Calu3 (cell line): ENCODE measurements around the gene FUNDC1. TPM values are rescaled to one million over a fixed set of nuclear protein-coding genes. Genes with fewer than 3 reads are reported as not detected.
A peak's percentile ranks its signal among the peaks of the same experiment; 100 is the strongest.

ENCODE experiments used
- BruUV-seq: library from RNA; stranded (reverse); fragments of 400-500 nt; replicated peaks from 2 replicates; lab custom pipeline; 2021; lab: Mats Ljungman, UMichigan
- CTCF ChIA-PET: fragments of 300-600 bp; sonication (Branson Sonifier 250); formaldehyde crosslinking; loops from one replicate; lab custom pipeline; 2022; ENCODE audit warnings: antibody characterized with exemption; lab: Charles Lee
- DNase-seq: peaks from one replicate; pipeline ENCODE4 v3.0.0; 2022
- H3K27ac Mint-ChIP-seq: one replicate; pipeline ENCODE4 v1.8.0; 2022; ENCODE audit warnings: mixed read lengths; ENCODE audit not compliant: unreplicated experiment
- H3K27me3 Mint-ChIP-seq: one replicate; pipeline ENCODE4 v1.8.0; 2022; ENCODE audit warnings: mixed read lengths; ENCODE audit not compliant: unreplicated experiment
- H3K36me3 Mint-ChIP-seq: one replicate; pipeline ENCODE4 v1.8.0; 2022; ENCODE audit warnings: mild to moderate bottlenecking, moderate library complexity, mixed read lengths; ENCODE audit not compliant: insufficient read depth, unreplicated experiment
- H3K4me1 Mint-ChIP-seq: one replicate; pipeline ENCODE4 v1.8.0; 2022; ENCODE audit warnings: mild to moderate bottlenecking, low read depth, mixed read lengths; ENCODE audit not compliant: unreplicated experiment
- H3K4me3 Mint-ChIP-seq: one replicate; pipeline ENCODE4 v1.8.0; 2022; ENCODE audit warnings: mild to moderate bottlenecking, low read depth, moderate library complexity, mixed read lengths; ENCODE audit not compliant: unreplicated experiment
- H3K9me3 Mint-ChIP-seq: one replicate; pipeline ENCODE4 v1.8.0; 2022; ENCODE audit warnings: low read depth, mixed read lengths; ENCODE audit not compliant: unreplicated experiment
- CTCF ChIP-seq: fragments of 200-600 bp; IDR thresholded peaks from one replicate; pipeline ENCODE4 v1.8.0; 2022; ENCODE audit warnings: antibody characterized with exemption; ENCODE audit not compliant: unreplicated experiment
- intact Hi-C: fragments of 100-400 bp; cut with micrococcal nuclease; formaldehyde crosslinking; loops from one replicate; pipeline ENCODE4 v1.10.0; 2022; ENCODE audit not compliant: unreplicated experiment
- total RNA-seq: library from RNA; stranded (reverse); gene quantifications from 2 replicates; pipeline ENCODE4 v1.2.3, GENCODE V29; 2022

The FUNDC1 gene
- total RNA-seq, 1 experiment from 2014 or later, result 21.7 TPM

DNA sequence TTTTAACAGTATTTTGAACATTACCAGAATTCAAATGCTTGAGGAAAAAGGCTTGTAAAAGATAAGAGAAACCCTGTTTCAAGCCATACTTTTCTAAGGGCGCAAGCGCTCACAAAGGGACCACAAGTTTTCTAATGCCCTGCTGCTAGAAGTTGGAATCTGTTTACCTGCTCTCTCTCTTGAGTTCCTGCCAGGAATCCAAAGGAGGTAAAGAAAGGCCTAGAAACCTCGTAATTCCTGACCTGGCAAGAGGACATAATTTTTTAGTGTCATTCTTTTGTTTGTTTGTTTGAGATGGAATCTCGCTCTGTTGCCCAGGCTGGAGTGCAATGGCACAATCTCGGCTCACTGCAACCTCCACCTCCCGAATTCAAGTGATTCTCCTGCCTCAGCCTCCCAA is 1.4 kb upstream of the FUNDC1 start:
- H3K4me3 Mint-ChIP-seq, result no peak overlapping the region
- DNase-seq, result no peak
- H3K9me3 Mint-ChIP-seq, result no peaks in the 10 kb centered on the region
- peak overlapping the region; percentile 97 for H3K27ac Mint-ChIP-seq
- H3K36me3 Mint-ChIP-seq, result peaks cover 21% of the 10 kb centered on the region
- CTCF ChIA-PET, result no interaction called here
- BruUV-seq, result no TSS peak
- peaks cover 20% of the 10 kb centered on the region for H3K4me1 Mint-ChIP-seq
- no peak for TF ChIP-seq CTCF
- H3K27me3 Mint-ChIP-seq, result no peaks in the 10 kb centered on the region
- intact Hi-C loops, result no loop called here

DNA sequence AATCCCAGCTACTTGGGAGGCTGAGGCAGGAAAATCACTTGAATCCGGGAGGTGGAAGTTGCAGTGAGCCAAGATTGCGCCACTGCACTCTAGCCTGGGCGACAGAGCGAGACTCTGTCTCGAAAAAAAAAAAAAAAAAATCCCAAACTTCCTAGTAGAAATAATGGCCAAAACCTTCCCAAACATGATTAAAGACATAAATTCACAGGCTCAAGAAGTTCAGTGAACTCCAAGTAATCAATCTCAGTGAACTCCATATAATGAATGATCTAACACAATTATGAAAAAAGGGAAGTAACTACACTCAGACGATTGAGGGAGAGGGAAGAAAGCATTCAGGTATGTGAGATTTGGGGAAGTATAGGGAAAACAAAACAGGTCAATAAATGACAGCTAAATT is 6.5 kb downstream of the FUNDC1 start:
- Mint-ChIP-seq H3K27ac (no peak overlapping the region), H3K4me3 (no peak overlapping the region), H3K9me3 (no peaks in the 10 kb centered on the region), H3K36me3 (peaks cover 35% of the 10 kb centered on the region), H3K27me3 (no peaks in the 10 kb centered on the region), H3K4me1 (no peaks in the 10 kb centered on the region)
- intact Hi-C loops, result no loop called here
- DNase-seq, result no peak
- TF ChIP-seq CTCF, result no peak
- CTCF ChIA-PET, result no interaction called here
- no TSS peak for BruUV-seq

GRCh38 chrX:44529310-44529709 is 13.3 kb downstream of the FUNDC1 start:
- Mint-ChIP-seq H3K36me3 (peaks cover 12% of the 10 kb centered on the region), H3K9me3 (no peaks in the 10 kb centered on the region), H3K4me3 (no peak overlapping the region), H3K4me1 (no peaks in the 10 kb centered on the region), H3K27ac (no peak overlapping the region), H3K27me3 (no peaks in the 10 kb centered on the region)
- no TSS peak for BruUV-seq
- no peak for TF ChIP-seq CTCF
- no peak for DNase-seq
- intact Hi-C loops, result no loop called here
- CTCF ChIA-PET, result no interaction called here

GRCh38 chrX:44514272-44514671 is 28.4 kb downstream of the FUNDC1 start:
- intact Hi-C loops, result no loop called here
- no peaks in the 10 kb centered on the region for H3K27me3 Mint-ChIP-seq

More at GRCh38 chrX:44514272-44514671, 28.4 kb downstream of the FUNDC1 start:
- H3K36me3 Mint-ChIP-seq, result no peaks in the 10 kb centered on the region
- H3K4me1 Mint-ChIP-seq, result no peaks in the 10 kb centered on the region
- no peak overlapping the region for H3K4me3 Mint-ChIP-seq
- no peak for TF ChIP-seq CTCF
- H3K27ac Mint-ChIP-seq, result no peak overlapping the region
- BruUV-seq, result no TSS peak
- CTCF ChIA-PET, result no interaction called here
- peaks cover 2% of the 10 kb centered on the region for H3K9me3 Mint-ChIP-seq
- no peak for DNase-seq
